SK-N-SH (cell line): ENCODE results near the gene GBX2.

ENCODE experiments used
- ELF1 ChIP-seq: IDR thresholded peaks from 2 replicates; pipeline ENCODE4 v1.4.0; 2012
- EZH2phosphoT487 ChIP-seq: fragments of 200-600 bp; sonication (generic); IDR thresholded peaks from 2 replicates; pipeline ENCODE4 v1.6.1; 2017; ENCODE audit warnings: low read depth, mixed run types, mild to moderate bottlenecking, antibody characterized with exemption, moderate library complexity, borderline replicate concordance
- FOXM1 ChIP-seq: IDR thresholded peaks from 2 replicates; pipeline ENCODE4 v1.4.0; 2012; ENCODE audit warnings: low read depth, mild to moderate bottlenecking
- TF ChIP-seq, protein P1 (sequence below): fragments of 200-600 bp; sonication (generic); IDR thresholded peaks from 2 replicates; pipeline ENCODE4 v1.6.1; 2017; ENCODE audit warnings: antibody characterized with exemption, mild to moderate bottlenecking, moderate library complexity
- TF ChIP-seq, protein P2 (sequence below): fragments of 150-350 bp; IDR thresholded peaks from 2 replicates; pipeline ENCODE4 v1.6.1; 2016; ENCODE audit warnings: mild to moderate bottlenecking, low read depth, low read length

DNA sequence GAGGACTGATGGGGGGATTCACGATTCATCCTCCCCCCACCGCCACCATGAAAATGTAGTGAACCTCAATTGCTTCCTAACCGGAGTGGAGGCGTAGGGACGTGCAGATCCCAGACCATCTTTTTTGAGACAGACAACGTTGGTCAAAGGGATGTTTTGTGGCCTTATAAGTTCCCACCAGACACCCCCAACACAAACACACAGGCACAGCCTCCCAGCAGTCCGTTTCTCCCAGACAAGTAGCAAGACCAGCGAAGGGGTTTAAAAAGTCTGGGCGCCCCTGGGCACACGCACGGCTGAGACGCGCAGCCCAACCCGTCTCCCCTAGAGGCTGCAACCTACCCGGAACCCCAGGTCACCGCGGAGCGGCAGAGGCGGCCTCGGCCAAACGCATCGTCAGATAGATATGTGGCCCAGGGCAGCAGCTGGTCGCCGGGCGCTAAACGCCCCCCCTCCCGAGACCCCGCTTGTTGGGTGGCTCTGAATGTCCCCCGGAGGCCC, 1.3 kb downstream of the GBX2 start:
- TF ChIP-seq ELF1 (no peak), FOXM1 (no peak), EZH2phosphoT487 (no peak)
- TF ChIP-seq, protein P1, sequence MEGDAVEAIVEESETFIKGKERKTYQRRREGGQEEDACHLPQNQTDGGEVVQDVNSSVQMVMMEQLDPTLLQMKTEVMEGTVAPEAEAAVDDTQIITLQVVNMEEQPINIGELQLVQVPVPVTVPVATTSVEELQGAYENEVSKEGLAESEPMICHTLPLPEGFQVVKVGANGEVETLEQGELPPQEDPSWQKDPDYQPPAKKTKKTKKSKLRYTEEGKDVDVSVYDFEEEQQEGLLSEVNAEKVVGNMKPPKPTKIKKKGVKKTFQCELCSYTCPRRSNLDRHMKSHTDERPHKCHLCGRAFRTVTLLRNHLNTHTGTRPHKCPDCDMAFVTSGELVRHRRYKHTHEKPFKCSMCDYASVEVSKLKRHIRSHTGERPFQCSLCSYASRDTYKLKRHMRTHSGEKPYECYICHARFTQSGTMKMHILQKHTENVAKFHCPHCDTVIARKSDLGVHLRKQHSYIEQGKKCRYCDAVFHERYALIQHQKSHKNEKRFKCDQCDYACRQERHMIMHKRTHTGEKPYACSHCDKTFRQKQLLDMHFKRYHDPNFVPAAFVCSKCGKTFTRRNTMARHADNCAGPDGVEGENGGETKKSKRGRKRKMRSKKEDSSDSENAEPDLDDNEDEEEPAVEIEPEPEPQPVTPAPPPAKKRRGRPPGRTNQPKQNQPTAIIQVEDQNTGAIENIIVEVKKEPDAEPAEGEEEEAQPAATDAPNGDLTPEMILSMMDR, result no peak
- TF ChIP-seq, protein P2, sequence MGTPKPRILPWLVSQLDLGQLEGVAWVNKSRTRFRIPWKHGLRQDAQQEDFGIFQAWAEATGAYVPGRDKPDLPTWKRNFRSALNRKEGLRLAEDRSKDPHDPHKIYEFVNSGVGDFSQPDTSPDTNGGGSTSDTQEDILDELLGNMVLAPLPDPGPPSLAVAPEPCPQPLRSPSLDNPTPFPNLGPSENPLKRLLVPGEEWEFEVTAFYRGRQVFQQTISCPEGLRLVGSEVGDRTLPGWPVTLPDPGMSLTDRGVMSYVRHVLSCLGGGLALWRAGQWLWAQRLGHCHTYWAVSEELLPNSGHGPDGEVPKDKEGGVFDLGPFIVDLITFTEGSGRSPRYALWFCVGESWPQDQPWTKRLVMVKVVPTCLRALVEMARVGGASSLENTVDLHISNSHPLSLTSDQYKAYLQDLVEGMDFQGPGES, result no peak
